Fibroblast of lung (primary cell): ENCODE results near the gene ECD. TPM values are rescaled to one million over a fixed set of nuclear protein-coding genes. Genes with fewer than 3 reads are reported as not detected.
A peak's percentile ranks its signal among the peaks of the same experiment; 100 is the strongest.

Experiments
- DNase-seq, 2 donors: peaks; one replicate each; pipeline versions ENCODE4 v3.0.0 to v3.0.0-alpha.2; 2010; ENCODE audit warnings: low read depth in 2 of 2
- H2AFZ ChIP-seq: 2 replicates; pipeline ENCODE4 v1.5.1; 2012; ENCODE audit warnings: low read length, control low read depth, inconsistent platforms
- H3K27ac ChIP-seq: 2 replicates; pipeline ENCODE4 v1.5.1; 2011; ENCODE audit warnings: low read length, control low read depth; ENCODE audit not compliant: insufficient read depth
- H3K27me3 ChIP-seq: 2 replicates; pipeline ENCODE4 v1.5.1; 2011; ENCODE audit warnings: mild to moderate bottlenecking, low read length; ENCODE audit not compliant: control insufficient read depth, insufficient read depth
- H3K36me3 ChIP-seq: 2 replicates; pipeline ENCODE4 v1.5.1; 2011; ENCODE audit warnings: low read length; ENCODE audit not compliant: control insufficient read depth, insufficient read depth
- H3K4me1 ChIP-seq: 2 replicates; pipeline ENCODE4 v1.5.1; 2011; ENCODE audit warnings: low read length; ENCODE audit not compliant: control insufficient read depth, insufficient read depth; ENCODE audit errors: extremely low read depth
- H3K4me2 ChIP-seq: 2 replicates; pipeline ENCODE4 v1.5.1; 2011; ENCODE audit warnings: low read length, control low read depth; ENCODE audit not compliant: insufficient read depth; ENCODE audit errors: extremely low read depth
- H3K4me3 ChIP-seq, 4 experiments: fragments of 200-600 bp in 1 of 4; sonication (generic) in 1 of 4; replicated peaks in 1 of 4; 2 replicates each; pipeline ENCODE4 v1.5.1; 2011 to 2016; ENCODE audit warnings: low read length in 4 of 4, low read depth in 3 of 4, mild to moderate bottlenecking in 3 of 4, control low read depth in 2 of 4, inconsistent platforms in 1 of 4, mixed read lengths in 1 of 4; ENCODE audit not compliant: insufficient read depth in 1 of 4; ENCODE audit errors: control extremely low read depth in 1 of 4
- H3K79me2 ChIP-seq: 2 replicates; pipeline ENCODE4 v1.5.1; 2012; ENCODE audit warnings: mild to moderate bottlenecking, low read length, inconsistent platforms; ENCODE audit not compliant: control insufficient read depth, insufficient read depth
- H3K9ac ChIP-seq: 2 replicates; pipeline ENCODE4 v1.5.1; 2011; ENCODE audit warnings: mild to moderate bottlenecking, low read length, control low read depth; ENCODE audit not compliant: insufficient read depth
- H3K9me3 ChIP-seq: 2 replicates; pipeline ENCODE4 v1.5.1; 2012; ENCODE audit warnings: low read depth, low read length; ENCODE audit not compliant: control insufficient read depth, insufficient read depth
- H4K20me1 ChIP-seq: 2 replicates; pipeline ENCODE4 v1.5.1; 2011; ENCODE audit warnings: low read length; ENCODE audit not compliant: control insufficient read depth, insufficient read depth; ENCODE audit errors: extremely low read depth
- CTCF ChIP-seq, 2 donors: IDR thresholded peaks in 1 of 2; conservative IDR thresholded peaks in 1 of 2; 1 replicate in 1 of 2; 2 replicates in 1 of 2; pipeline ENCODE4 v1.5.1; 2011 to 2012; ENCODE audit warnings: low read length in 2 of 2, control low read depth in 1 of 2, inconsistent platforms in 1 of 2, low read depth in 1 of 2, mild to moderate bottlenecking in 1 of 2
- EZH2 ChIP-seq: IDR thresholded peaks from 2 replicates; pipeline ENCODE4 v1.5.1; 2012; ENCODE audit warnings: low read length, control low read depth, mild to moderate bottlenecking; ENCODE audit errors: missing control alignments
- polyA plus RNA-seq, 2 donors: library from polyadenylated mRNA; depleted of rRNA in 1 of 2; stranded (reverse) in 1 of 2; unstranded in 1 of 2; fragments of >200 nt; gene quantifications; 2 replicates each; pipeline ENCODE4 v1.2.1, GENCODE V29; 2011 to 2012; ENCODE audit warnings: missing spikeins in 1 of 2
- total RNA-seq: library from RNA; depleted of rRNA; stranded (reverse); fragments of >200 nt; gene quantifications from 2 replicates; pipeline ENCODE4 v1.2.1, GENCODE V29; 2014

The ECD gene
- total and polyA plus RNA-seq, 2 donors (not counting 1 experiment from before 2014, with no cell fraction given) = 22.0 to 40.9 TPM

GRCh38 chr10:73166972-73167371 lies 836 bp downstream of the ECD start:
- peaks cover 4% of the 10 kb centered on the region for H3K36me3 ChIP-seq
- peaks cover 49% of the 10 kb centered on the region for H3K79me2 ChIP-seq
- no peaks in the 10 kb centered on the region for H3K4me1 ChIP-seq
- H3K27me3 ChIP-seq = no peaks in the 10 kb centered on the region
- H3K9me3 ChIP-seq = no peaks in the 10 kb centered on the region
- H3K4me2 ChIP-seq = peak overlapping the region; percentile 42
- H3K27ac ChIP-seq = peak overlapping the region; percentile 91
- TF ChIP-seq EZH2 (no peak), CTCF (conservative IDR thresholded peaks at IDR 0.05 in 1 of 2, IDR thresholded peaks at IDR 0.05 in 1 of 2; ENCODE audit: low read depth in 1 of 2, low read length in 2 of 2) (no peak)
- H3K4me3 ChIP-seq = peak overlapping the region; percentile 66 to 98 (median 80)
- no peak overlapping the region for H3K9ac ChIP-seq
- no peak overlapping the region for H2AFZ ChIP-seq
- DNase-seq = no peak
- no peaks in the 10 kb centered on the region for H4K20me1 ChIP-seq

DNA sequence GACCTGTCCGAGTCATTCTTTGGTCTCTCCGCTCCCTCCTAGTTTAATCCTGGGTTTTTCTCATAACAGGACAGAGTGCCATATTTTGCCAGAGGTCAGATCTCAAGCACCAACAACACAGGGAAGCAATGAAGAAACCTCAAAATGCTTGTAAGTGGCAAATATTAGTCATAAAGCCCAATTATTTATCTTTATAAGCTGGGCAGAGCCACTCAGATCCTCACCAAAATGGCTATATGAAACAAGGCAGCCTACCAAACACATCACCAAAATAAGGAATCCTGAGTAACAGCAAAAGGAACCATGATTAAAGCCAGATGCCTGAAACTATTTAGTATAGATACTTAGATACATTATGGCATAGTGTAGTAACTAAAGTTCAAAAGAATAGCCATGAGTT lies 4.7 kb downstream of the ECD start:
- H3K36me3 ChIP-seq = peaks cover 4% of the 10 kb centered on the region
- H3K9ac ChIP-seq = no peak overlapping the region
- no peak for DNase-seq

GRCh38 chr10:73161662-73162061 lies 6.1 kb downstream of the ECD start:
- H3K27me3 ChIP-seq = no peaks in the 10 kb centered on the region
- no peak overlapping the region for H2AFZ ChIP-seq
- H3K4me2 ChIP-seq = no peak overlapping the region
- no peak for DNase-seq
- peaks cover 44% of the 10 kb centered on the region for H3K79me2 ChIP-seq
- no peak overlapping the region for H3K9ac ChIP-seq
- H3K9me3 ChIP-seq = no peaks in the 10 kb centered on the region
- H3K4me3 ChIP-seq = no peak overlapping the region
- TF ChIP-seq EZH2 = no peak
- no peaks in the 10 kb centered on the region for H3K4me1 ChIP-seq
- H3K36me3 ChIP-seq = peaks cover 4% of the 10 kb centered on the region
- no peak overlapping the region for H3K27ac ChIP-seq
- no peaks in the 10 kb centered on the region for H4K20me1 ChIP-seq

More for the DNA sequence above, 4.7 kb downstream of the ECD start:
- Histone ChIP-seq H2AFZ (no peak overlapping the region), H4K20me1 (no peaks in the 10 kb centered on the region), H3K4me1 (no peaks in the 10 kb centered on the region), H3K4me2 (no peak overlapping the region), H3K27ac (peak overlapping the region; percentile 5), H3K79me2 (peaks cover 52% of the 10 kb centered on the region), H3K9me3 (no peaks in the 10 kb centered on the region), H3K27me3 (no peaks in the 10 kb centered on the region), H3K4me3 (no peak overlapping the region)
- TF ChIP-seq CTCF (conservative IDR thresholded peaks at IDR 0.05 in 1 of 2, IDR thresholded peaks at IDR 0.05 in 1 of 2; ENCODE audit: low read depth in 1 of 2, low read length in 2 of 2) = no peak
- TF ChIP-seq EZH2 = no peak
